Measurements from ENCODE around the gene SH3GLB1. TPM values are rescaled to one million over a fixed set of nuclear protein-coding genes. Genes with fewer than 3 reads are reported as not detected.
A peak's percentile ranks its signal among the peaks of the same experiment; 100 is the strongest.
"Not testable (repeated sequence)": the region's sequence is repeated elsewhere in the genome, so short reads cannot be mapped to it uniquely, and the experiment has no call there.

Gene SH3GLB1
- polyA plus RNA-seq, 2 of the 4 experiments (the other 2 are of a cell fraction): 22.2 to 33.9 TPM

DNA sequence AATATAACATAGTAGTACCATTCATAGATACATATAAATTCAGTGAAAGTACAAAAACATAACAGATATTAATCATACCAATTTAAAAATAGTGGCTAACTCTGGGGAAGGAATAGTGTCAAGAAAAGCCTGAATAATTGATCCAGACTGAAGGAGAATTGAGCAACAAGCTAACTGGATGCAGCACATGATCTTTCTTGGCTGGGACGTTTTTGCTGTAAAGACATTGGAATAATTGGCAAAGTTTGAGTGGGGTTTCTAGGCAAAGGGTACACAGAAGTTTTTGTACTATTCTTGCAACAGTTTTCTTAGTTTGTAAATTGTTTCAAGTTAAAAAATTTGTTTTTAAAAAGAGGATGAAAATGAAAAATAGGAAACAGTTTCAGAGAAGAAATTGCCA, 2.6 kb upstream of the SH3GLB1 start:
- Histone ChIP-seq H3K27ac (no peak overlapping the region), H3K4me2 (no peak overlapping the region), H3K4me1 (peaks cover 7% of the 10 kb centered on the region; the same call in 1 of the 3 replicates), H3K9me3 (no peaks in the 10 kb centered on the region), H3K4me3 (no peak overlapping the region)
- DNase-seq (ENCODE audit: low read depth in 1 of 2, low spot score in 1 of 2) (no peak), FAIRE-seq (no peak), ATAC-seq (no peak)
- CTCF ChIA-PET: no interaction called here
- TF ChIP-seq, protein P1, sequence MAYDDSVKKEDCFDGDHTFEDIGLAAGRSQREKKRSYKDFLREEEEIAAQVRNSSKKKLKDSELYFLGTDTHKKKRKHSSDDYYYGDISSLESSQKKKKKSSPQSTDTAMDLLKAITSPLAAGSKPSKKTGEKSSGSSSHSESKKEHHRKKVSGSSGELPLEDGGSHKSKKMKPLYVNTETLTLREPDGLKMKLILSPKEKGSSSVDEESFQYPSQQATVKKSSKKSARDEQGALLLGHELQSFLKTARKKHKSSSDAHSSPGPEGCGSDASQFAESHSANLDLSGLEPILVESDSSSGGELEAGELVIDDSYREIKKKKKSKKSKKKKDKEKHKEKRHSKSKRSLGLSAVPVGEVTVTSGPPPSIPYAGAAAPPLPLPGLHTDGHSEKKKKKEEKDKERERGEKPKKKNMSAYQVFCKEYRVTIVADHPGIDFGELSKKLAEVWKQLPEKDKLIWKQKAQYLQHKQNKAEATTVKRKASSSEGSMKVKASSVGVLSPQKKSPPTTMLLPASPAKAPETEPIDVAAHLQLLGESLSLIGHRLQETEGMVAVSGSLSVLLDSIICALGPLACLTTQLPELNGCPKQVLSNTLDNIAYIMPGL (CRISPR knock-in tag; IDR thresholded peaks at IDR 0.05; ENCODE audit: borderline replicate concordance): no peak
- TF ChIP-seq, protein P2, sequence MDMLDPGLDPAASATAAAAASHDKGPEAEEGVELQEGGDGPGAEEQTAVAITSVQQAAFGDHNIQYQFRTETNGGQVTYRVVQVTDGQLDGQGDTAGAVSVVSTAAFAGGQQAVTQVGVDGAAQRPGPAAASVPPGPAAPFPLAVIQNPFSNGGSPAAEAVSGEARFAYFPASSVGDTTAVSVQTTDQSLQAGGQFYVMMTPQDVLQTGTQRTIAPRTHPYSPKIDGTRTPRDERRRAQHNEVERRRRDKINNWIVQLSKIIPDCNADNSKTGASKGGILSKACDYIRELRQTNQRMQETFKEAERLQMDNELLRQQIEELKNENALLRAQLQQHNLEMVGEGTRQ (IDR thresholded peaks at IDR 0.05): no peak
- TF ChIP-seq HOXB5 (CRISPR knock-in tag; IDR thresholded peaks at IDR 0.05) (no peak), CEBPB (IDR thresholded peaks at IDR 0.05) (no peak), ZFP36 (IDR thresholded peaks at IDR 0.05; ENCODE audit: borderline replicate concordance, partially characterized antibody) (no peak)
- TF ChIP-seq, protein P3, sequence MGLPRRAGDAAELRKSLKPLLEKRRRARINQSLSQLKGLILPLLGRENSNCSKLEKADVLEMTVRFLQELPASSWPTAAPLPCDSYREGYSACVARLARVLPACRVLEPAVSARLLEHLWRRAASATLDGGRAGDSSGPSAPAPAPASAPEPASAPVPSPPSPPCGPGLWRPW (IDR thresholded peaks at IDR 0.05): no peak
- TF ChIP-seq, protein P4, sequence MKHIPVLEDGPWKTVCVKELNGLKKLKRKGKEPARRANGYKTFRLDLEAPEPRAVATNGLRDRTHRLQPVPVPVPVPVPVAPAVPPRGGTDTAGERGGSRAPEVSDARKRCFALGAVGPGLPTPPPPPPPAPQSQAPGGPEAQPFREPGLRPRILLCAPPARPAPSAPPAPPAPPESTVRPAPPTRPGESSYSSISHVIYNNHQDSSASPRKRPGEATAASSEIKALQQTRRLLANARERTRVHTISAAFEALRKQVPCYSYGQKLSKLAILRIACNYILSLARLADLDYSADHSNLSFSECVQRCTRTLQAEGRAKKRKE (CRISPR knock-in tag; IDR thresholded peaks at IDR 0.05; ENCODE audit: low read depth): no peak
- WGBS (ENCODE audit: missing lambda C conversion rate): 29% methylated on average over 1 of the region's 1 CpG
- POLR2A ChIA-PET: no interaction called here

DNA sequence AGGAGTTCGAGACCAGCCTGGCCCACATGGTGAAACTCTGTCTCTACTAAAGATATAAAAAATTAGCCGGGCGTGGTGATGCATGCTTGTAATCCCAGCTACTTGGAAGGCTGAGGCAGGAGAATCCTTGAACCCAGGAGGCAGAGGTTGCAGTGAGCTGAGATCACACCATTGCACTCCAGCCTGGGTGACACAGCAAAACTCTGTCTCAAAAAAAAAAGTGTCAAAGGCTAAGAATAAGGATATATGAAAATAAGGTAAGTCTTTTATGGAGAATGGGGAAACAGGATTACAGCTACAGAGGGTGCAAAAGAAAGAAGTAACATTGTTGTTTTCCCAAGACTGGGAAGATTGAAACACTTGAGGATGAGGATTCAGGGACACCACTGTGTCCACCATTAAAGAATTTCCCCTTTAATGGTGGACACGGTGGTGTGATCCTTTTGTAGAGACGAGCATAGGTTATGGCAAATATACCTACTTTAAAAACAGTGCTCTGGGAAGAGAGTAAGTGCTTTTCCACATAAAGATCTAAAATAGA, 1.4 kb upstream of the SH3GLB1 start:
- ATAC-seq; H3K4me2 ChIP-seq; H3K9me3 ChIP-seq; DNase-seq (ENCODE audit: low read depth in 1 of 2, low spot score in 1 of 2); FAIRE-seq; H3K27ac ChIP-seq; POLR2A ChIA-PET; H3K4me3 ChIP-seq: not testable (repeated sequence)
- CTCF ChIA-PET: interaction anchor here (0.6 to 2.3 kb wide), 2 partner anchors 8 to 131 kb away, joined by 3 to 15 read pairs; no protein-coding TSS in a partner anchor
- WGBS (ENCODE audit: missing lambda C conversion rate): 87% methylated on average over 5 of the region's 5 CpGs
- H3K4me1 ChIP-seq: peaks cover 11% of the 10 kb centered on the region; the same call in 2 of the 3 replicates

DNA sequence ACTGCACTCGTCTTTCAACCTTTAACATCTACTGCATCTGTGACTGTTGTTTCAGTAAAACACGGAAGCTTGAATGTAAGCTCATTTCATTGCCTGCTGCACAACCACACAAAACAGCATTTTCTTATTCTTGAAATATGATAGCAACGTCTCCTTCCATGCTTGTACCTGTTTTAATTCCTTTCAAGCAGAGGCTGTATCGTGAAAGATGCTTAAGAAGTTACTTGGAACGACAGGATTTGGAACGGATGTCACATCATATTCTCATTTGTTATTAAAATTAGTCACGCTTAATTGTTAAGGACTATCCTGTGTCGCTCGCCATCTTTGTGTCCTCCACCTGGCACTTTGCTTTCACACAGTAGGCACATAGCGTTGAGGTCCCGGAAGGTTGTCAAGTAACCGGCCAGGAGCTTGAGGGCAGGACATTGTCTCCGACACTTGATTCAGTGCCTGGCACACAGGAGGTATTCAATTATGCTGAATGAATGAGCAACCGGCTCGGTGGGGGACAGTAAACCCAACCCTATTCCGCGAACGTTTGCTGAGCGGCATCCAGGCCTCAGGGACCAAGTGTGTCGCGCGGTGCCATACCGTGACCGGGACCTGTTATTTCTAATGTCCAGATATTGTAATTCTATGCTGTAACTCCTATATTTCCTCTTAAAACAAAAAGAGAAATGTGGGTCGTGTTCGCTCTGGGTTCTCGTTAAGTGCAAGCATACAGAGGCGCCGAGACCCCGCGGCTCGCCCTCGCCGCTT, 499 bp upstream of the SH3GLB1 start:
- peaks cover 14% of the 10 kb centered on the region; the same call in 2 of the 3 replicates for H3K4me1 ChIP-seq
- no peaks in the 10 kb centered on the region for H3K9me3 ChIP-seq
- H3K27ac ChIP-seq: peak overlapping the region; percentile 95 to 97
- CTCF ChIA-PET: interaction anchor here (0.5 to 3.5 kb wide), 32 partner anchors 9 to 1001 kb away, joined by 3 to 37 read pairs (median 4); partner anchors contain the start of gene ODF2L
- no peak for TF ChIP-seq MYC (IDR thresholded peaks at IDR 0.05; ENCODE audit: borderline replicate concordance, low read length)
- no peak for TF ChIP-seq TFCP2L1 (CRISPR knock-in tag; IDR thresholded peaks at IDR 0.05)
- TF ChIP-seq BHLHE40 (IDR thresholded peaks at IDR 0.05; ENCODE audit: low read depth, low read length): no peak
- TF ChIP-seq, protein P5, sequence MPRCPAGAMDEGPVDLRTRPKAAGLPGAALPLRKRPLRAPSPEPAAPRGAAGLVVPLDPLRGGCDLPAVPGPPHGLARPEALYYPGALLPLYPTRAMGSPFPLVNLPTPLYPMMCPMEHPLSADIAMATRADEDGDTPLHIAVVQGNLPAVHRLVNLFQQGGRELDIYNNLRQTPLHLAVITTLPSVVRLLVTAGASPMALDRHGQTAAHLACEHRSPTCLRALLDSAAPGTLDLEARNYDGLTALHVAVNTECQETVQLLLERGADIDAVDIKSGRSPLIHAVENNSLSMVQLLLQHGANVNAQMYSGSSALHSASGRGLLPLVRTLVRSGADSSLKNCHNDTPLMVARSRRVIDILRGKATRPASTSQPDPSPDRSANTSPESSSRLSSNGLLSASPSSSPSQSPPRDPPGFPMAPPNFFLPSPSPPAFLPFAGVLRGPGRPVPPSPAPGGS (IDR thresholded peaks at IDR 0.05): no peak
- no peak for TF ChIP-seq FOSL2 (IDR thresholded peaks at IDR 0.05)
- no peak for TF ChIP-seq FOSL2 (CRISPR knock-in tag; IDR thresholded peaks at IDR 0.05)
- no peak for TF ChIP-seq NR3C1 (IDR thresholded peaks at IDR 0.05)
- TF ChIP-seq FOSB (CRISPR knock-in tag; IDR thresholded peaks at IDR 0.05): no peak
- TF ChIP-seq, protein P6, sequence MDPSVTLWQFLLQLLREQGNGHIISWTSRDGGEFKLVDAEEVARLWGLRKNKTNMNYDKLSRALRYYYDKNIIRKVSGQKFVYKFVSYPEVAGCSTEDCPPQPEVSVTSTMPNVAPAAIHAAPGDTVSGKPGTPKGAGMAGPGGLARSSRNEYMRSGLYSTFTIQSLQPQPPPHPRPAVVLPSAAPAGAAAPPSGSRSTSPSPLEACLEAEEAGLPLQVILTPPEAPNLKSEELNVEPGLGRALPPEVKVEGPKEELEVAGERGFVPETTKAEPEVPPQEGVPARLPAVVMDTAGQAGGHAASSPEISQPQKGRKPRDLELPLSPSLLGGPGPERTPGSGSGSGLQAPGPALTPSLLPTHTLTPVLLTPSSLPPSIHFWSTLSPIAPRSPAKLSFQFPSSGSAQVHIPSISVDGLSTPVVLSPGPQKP (IDR thresholded peaks at IDR 0.05; ENCODE audit: low read depth, low read length): no peak
- TF ChIP-seq RNF2 (IDR thresholded peaks at IDR 0.05; ENCODE audit: borderline replicate concordance, low read depth): no peak
- TF ChIP-seq CBX8 (IDR thresholded peaks at IDR 0.05): no peak
- TF ChIP-seq, protein P4 (CRISPR knock-in tag; IDR thresholded peaks at IDR 0.05; ENCODE audit: low read depth): no peak
- no peak for TF ChIP-seq RCOR1 (IDR thresholded peaks at IDR 0.05; ENCODE audit: low read depth, low read length)
- TF ChIP-seq, protein P3 (IDR thresholded peaks at IDR 0.05): no peak
- TF ChIP-seq MAFK (IDR thresholded peaks at IDR 0.05; ENCODE audit: partially characterized antibody): no peak
- TF ChIP-seq NFE2L2 (conservative IDR thresholded peaks at IDR 0.05; ENCODE audit: low read length): no peak
- TF ChIP-seq SREBF2 (IDR thresholded peaks at IDR 0.05): no peak
- peak overlapping the region; percentile 86 for H3K4me3 ChIP-seq
- no peak for FAIRE-seq
- ATAC-seq: peak; percentile 44 to 62
- H3K4me2 ChIP-seq: peak overlapping the region; percentile 75
- 31% methylated on average over 32 of the region's 34 CpGs for WGBS (ENCODE audit: missing lambda C conversion rate)
- POLR2A ChIA-PET: interaction anchor here (0.6 to 2.0 kb wide), 4 partner anchors 8 to 1759 kb away, joined by 3 to 13 read pairs (median 6); no protein-coding TSS in a partner anchor
- no peak for DNase-seq (ENCODE audit: low read depth in 1 of 2, low spot score in 1 of 2)

Data from A549 (cell line).